GM12878 (cell line): ENCODE data around the gene GNAQ. TPM values are rescaled to one million over a fixed set of nuclear protein-coding genes. Genes with fewer than 3 reads are reported as not detected.

Source experiments
- ATAC-seq: fragments of 200-7000 bp; cut with Tn5 transposase; 3 replicates; pipeline ENCODE4 v1.9.1; 2020; ENCODE audit warnings: mild to moderate bottlenecking, moderate library complexity
- BruUV-seq: library from RNA; stranded (reverse); fragments of 400-500 nt; replicated peaks from 2 replicates; lab custom pipeline; 2021; lab: Mats Ljungman, UMichigan
- CTCF ChIA-PET: fragments of 300-600 bp; sonication (Branson Sonifier 250); formaldehyde crosslinking; extraction: SDS; loops from one replicate; lab custom pipeline; 2021; ENCODE audit warnings: inconsistent platforms; lab: Yijun Ruan, JAX
- POLR2A ChIA-PET: fragments of 350-600 bp; formaldehyde crosslinking; extraction: SDS; loops from one replicate; lab custom pipeline; 2021; ENCODE audit warnings: inconsistent platforms; lab: Charles Lee
- RAD21 ChIA-PET: fragments of 300-600 bp; sonication (Branson Sonifier 250); formaldehyde crosslinking; loops from one replicate; lab custom pipeline; 2023; ENCODE audit warnings: antibody characterized with exemption; ENCODE audit not compliant: unreplicated experiment; lab: Charles Lee
- SMC1A ChIA-PET: fragments of 300-600 bp; sonication (Branson Sonifier 250); formaldehyde crosslinking; loops from one replicate; lab custom pipeline; 2023; ENCODE audit not compliant: unreplicated experiment, uncharacterized antibody; lab: Charles Lee
- DNase-seq: peaks from one replicate; pipeline ENCODE4 v3.0.0-alpha.2; 2011; ENCODE audit warnings: low read depth, low spot score
- FAIRE-seq: peaks from 3 replicates; lab custom pipeline; 2011; peaks lifted over from hg19 to GRCh38; lab: Jason Lieb, UNC
- H2AFZ ChIP-seq: 2 replicates; pipeline ENCODE4 v1.6.0; 2011; ENCODE audit warnings: low read depth, low read length, control low read depth; ENCODE audit not compliant: control insufficient read depth
- H3K27ac ChIP-seq: 2 replicates; pipeline ENCODE4 v1.5.1; 2011; ENCODE audit warnings: control low read depth; ENCODE audit not compliant: control insufficient read depth, insufficient read depth
- H3K27me3 ChIP-seq, 2 experiments: replicated peaks in 1 of 2; 2 replicates each; pipeline versions ENCODE4 v1.6.0 to v1.6.1; 2011; ENCODE audit warnings: low read length in 1 of 2; ENCODE audit not compliant: control insufficient read depth in 2 of 2, insufficient read depth in 2 of 2
- H3K36me3 ChIP-seq, 2 experiments: 2 replicates each; pipeline ENCODE4 v1.5.1; 2011; ENCODE audit warnings: low read length in 1 of 2; ENCODE audit not compliant: control insufficient read depth in 2 of 2, insufficient read depth in 2 of 2
- H3K4me1 ChIP-seq: 2 replicates; pipeline ENCODE4 v1.6.1; 2011; ENCODE audit warnings: mild to moderate bottlenecking, low read length, moderate library complexity, mixed read lengths; ENCODE audit not compliant: control insufficient read depth, insufficient read depth
- H3K4me2 ChIP-seq: 2 replicates; pipeline ENCODE4 v1.6.0; 2011; ENCODE audit warnings: control low read depth; ENCODE audit not compliant: control insufficient read depth, insufficient read depth
- H3K4me3 ChIP-seq: fragments of 200-600 bp; sonication (generic); 2 replicates; pipeline ENCODE4 v1.5.1; 2016
- H3K79me2 ChIP-seq: 2 replicates; pipeline ENCODE4 v1.6.0; 2011; ENCODE audit warnings: low read length; ENCODE audit not compliant: control insufficient read depth, insufficient read depth
- H3K9ac ChIP-seq: 2 replicates; pipeline ENCODE4 v1.8.0; 2011; ENCODE audit warnings: low read length, control low read depth, mixed read lengths; ENCODE audit not compliant: control insufficient read depth, insufficient read depth
- H3K9me3 ChIP-seq: replicated peaks from 3 replicates; pipeline ENCODE4 v1.5.1; 2011; ENCODE audit warnings: mild to moderate bottlenecking, low read length; ENCODE audit not compliant: control insufficient read depth, insufficient read depth
- H4K20me1 ChIP-seq: 2 replicates; pipeline ENCODE4 v1.6.0; 2011; ENCODE audit not compliant: control insufficient read depth, insufficient read depth
- BCLAF1 ChIP-seq: fragments of 450-650 bp; IDR thresholded peaks from 2 replicates; pipeline ENCODE4 v1.6.1; 2017; ENCODE audit warnings: antibody characterized with exemption, mild to moderate bottlenecking, moderate library complexity
- IKZF1 ChIP-seq: fragments of 450-650 bp; conservative IDR thresholded peaks from 2 replicates; pipeline ENCODE4 v1.6.1; 2017; ENCODE audit warnings: antibody characterized with exemption, mild to moderate bottlenecking
- IRF4 ChIP-seq: IDR thresholded peaks from 2 replicates; pipeline ENCODE4 v1.6.1; 2011; ENCODE audit warnings: low read depth, low read length
- LARP7 ChIP-seq: fragments of 450-650 bp; IDR thresholded peaks from 2 replicates; pipeline ENCODE4 v1.6.1; 2017; ENCODE audit warnings: mild to moderate bottlenecking
- PAX5 ChIP-seq: IDR thresholded peaks from 2 replicates; pipeline ENCODE4 v1.6.1; 2011; ENCODE audit warnings: low read depth, low read length, borderline replicate concordance
- ZNF592 ChIP-seq: fragments of 450-650 bp; IDR thresholded peaks from 2 replicates; pipeline ENCODE4 v1.6.1; 2017; ENCODE audit warnings: mild to moderate bottlenecking, moderate library complexity
- ZZZ3 ChIP-seq: IDR thresholded peaks from 2 replicates; pipeline ENCODE4 v1.6.1; 2011; ENCODE audit warnings: low read depth; ENCODE audit not compliant: control insufficient read depth, insufficient read length
- WGBS: methylation state at CpG from one replicate; pipeline ENCODE4 v1.1.6; 2016; ENCODE audit warnings: low lambda C conversion rate; ENCODE audit not compliant: insufficient replicate concordance, insufficient coverage; ENCODE audit errors: missing lambda C conversion rate; 5-methylcytosine and 5-hydroxymethylcytosine counted together
- in situ Hi-C: fragments of 300-500 bp; cut with MboI; formaldehyde crosslinking; loops from 9 replicates; pipeline ENCODE4 v1.14.3; 2018; ENCODE audit warnings: mixed read lengths
- intact Hi-C: fragments of 100-400 bp; cut with micrococcal nuclease; formaldehyde crosslinking; loops from one replicate; pipeline ENCODE4 v1.14.2; 2022; ENCODE audit not compliant: unreplicated experiment
- polyA plus RNA-seq, 11 experiments: library from polyadenylated mRNA; depleted of rRNA in 4 of 11; unstranded in 6 of 11; stranded (reverse) in 5 of 11; fragments of >200 nt; fragmentation: Nextera tagmentation in 4 of 11; fragmentation: Illumina TruSeq in 1 of 11; extraction: Ambion mirVana in 4 of 11; extraction: Trizol in 1 of 11; gene quantifications; 1 replicate in 1 of 11; 2 replicates in 10 of 11; pipeline versions ENCODE4 v1.2.1 to v1.2.3, GENCODE V29; 2011 to 2016; ENCODE audit warnings: inconsistent platforms in 2 of 11, missing spikeins in 2 of 11, low read depth in 1 of 11
- total RNA-seq, 4 experiments: library from RNA; depleted of rRNA in 3 of 4; stranded (reverse); fragments of >200 nt in 3 of 4; fragmentation: Illumina TruSeq in 1 of 4; extraction: Trizol in 1 of 4; gene quantifications; 2 replicates each; pipeline versions ENCODE4 v1.2.1 to v1.2.3, GENCODE V29; 2013 to 2021

GNAQ gene
- total and polyA plus RNA-seq, 10 of the 15 experiments (the other 5 are each of a cell fraction or from before 2014, with no cell fraction given): 0.15 to 47.2 (median 0.49) TPM

- intact Hi-C loops (no loop called here), in situ Hi-C loops (no loop called here)
- Histone ChIP-seq H2AFZ (no peak overlapping the region), H3K79me2 (no peaks in the 10 kb centered on the region), H3K27me3 (peaks cover 3 to 4% of the 10 kb centered on the region in 2 experiments), H4K20me1 (no peaks in the 10 kb centered on the region), H3K27ac (no peak overlapping the region), H3K9me3 (no peaks in the 10 kb centered on the region), H3K36me3 (no peaks in the 10 kb centered on the region), H3K4me3 (no peak overlapping the region), H3K4me1 (no peaks in the 10 kb centered on the region), H3K9ac (no peak overlapping the region), H3K4me2 (no peak overlapping the region)
- 29% methylated on average over 1 of the region's 1 CpG for WGBS
- ChIA-PET SMC1A (interaction anchor here (0.9 to 4.1 kb wide), 14 partner anchors 9 to 269 kb away, joined by 3 to 38 read pairs (median 4); no protein-coding TSS in a partner anchor), RAD21 (interaction anchor here (0.7 to 1.8 kb wide), 4 partner anchors 51 to 160 kb away, joined by 3 to 4 read pairs (median 4); no protein-coding TSS in a partner anchor), CTCF (interaction anchor here (0.9 to 3.3 kb wide), 5 partner anchors 9 to 342 kb away, joined by 3 to 16 read pairs (median 4); no protein-coding TSS in a partner anchor), POLR2A (interaction anchor here (1.1 to 1.3 kb wide), 4 partner anchors 10 to 134 kb away, joined by 3 to 6 read pairs (median 3); no protein-coding TSS in a partner anchor)
- BruUV-seq: no TSS peak
- FAIRE-seq (no peak), ATAC-seq (peak; percentile 7; the same call in 1 of the 3 replicates), DNase-seq (no peak)
- TF ChIP-seq IKZF1 (0 out of 2 replicates have a peak, but pooled peaks have one; percentile 22), ZZZ3 (no peak), ZNF592 (no peak), PAX5 (no peak), BCLAF1 (no peak), IRF4 (no peak), LARP7 (no peak)
Observed at GRCh38 chr9:78026416-78026815, 5.2 kb downstream of the GNAQ start.
